HG02678 (cell line): Measurements from ENCODE around the gene CSMD2.

Experiments
- ATAC-seq: cut with Tn5 transposase; IDR thresholded peaks from one replicate; pipeline ENCODE4 v1.9.1; 2021; ENCODE audit warnings: mild to moderate bottlenecking, moderate library complexity; ENCODE audit not compliant: unreplicated experiment

Gene CSMD2

GRCh38 chr1:33971018-33971710, 193.9 kb downstream of the CSMD2 start:
- no peak for ATAC-seq

GRCh38 chr1:33970148-33970825, 194.7 kb downstream of the CSMD2 start:
- no peak for ATAC-seq

GRCh38 chr1:33966346-33967141, 198.5 kb downstream of the CSMD2 start:
- no peak for ATAC-seq

- ATAC-seq = no peak
Measured at GRCh38 chr1:33965086-33965485, 199.9 kb downstream of the CSMD2 start.

GRCh38 chr1:33962061-33962460, 203.0 kb downstream of the CSMD2 start:
- no peak for ATAC-seq

GRCh38 chr1:33960188-33960895, 204.7 kb downstream of the CSMD2 start:
- ATAC-seq = no peak

- ATAC-seq = no peak
Measured at GRCh38 chr1:33957854-33958253, 207.2 kb downstream of the CSMD2 start.

- no peak for ATAC-seq
Measured at GRCh38 chr1:33955096-33955495, 209.9 kb downstream of the CSMD2 start.

GRCh38 chr1:33949570-33949969, 215.5 kb downstream of the CSMD2 start:
- no peak for ATAC-seq

GRCh38 chr1:33948291-33948690, 216.7 kb downstream of the CSMD2 start:
- ATAC-seq = no peak

GRCh38 chr1:33946836-33947235, 218.2 kb downstream of the CSMD2 start:
- ATAC-seq = no peak

- no peak for ATAC-seq
Measured at GRCh38 chr1:33944846-33945245, 220.2 kb downstream of the CSMD2 start.

GRCh38 chr1:33943978-33944377, 221.1 kb downstream of the CSMD2 start:
- ATAC-seq = no peak

GRCh38 chr1:33932871-33933270, 232.2 kb downstream of the CSMD2 start:
- ATAC-seq = no peak

GRCh38 chr1:33931111-33931475, 233.9 kb downstream of the CSMD2 start:
- no peak for ATAC-seq

GRCh38 chr1:33930346-33931110, 234.5 kb downstream of the CSMD2 start:
- no peak for ATAC-seq

GRCh38 chr1:33928251-33928650, 236.8 kb downstream of the CSMD2 start:
- no peak for ATAC-seq

GRCh38 chr1:33927721-33928120, 237.3 kb downstream of the CSMD2 start:
- no peak for ATAC-seq

- no peak for ATAC-seq
Measured at GRCh38 chr1:33925586-33925985, 239.4 kb downstream of the CSMD2 start.

GRCh38 chr1:33921281-33921680, 243.7 kb downstream of the CSMD2 start:
- no peak for ATAC-seq

- ATAC-seq = no peak
Measured at GRCh38 chr1:33918368-33918767, 246.7 kb downstream of the CSMD2 start.
